Neuronal stem cell (in vitro differentiated cells): ENCODE data around the gene SMAD6.

ENCODE experiments used
- DNase-seq: peaks from one replicate; pipeline ENCODE4 v3.0.0-alpha.2; 2013; ENCODE audit warnings: low spot score
- H2AFZ ChIP-seq: one replicate; pipeline ENCODE4 v1.6.1; 2013; ENCODE audit warnings: mild to moderate bottlenecking, low read length, inconsistent platforms
- H2AK5ac ChIP-seq: 2 replicates; pipeline ENCODE4 v1.6.1; 2013; ENCODE audit warnings: low read depth, mild to moderate bottlenecking, inconsistent platforms, low read length, moderate library complexity, mixed read lengths
- H2BK120ac ChIP-seq: 2 replicates; pipeline ENCODE4 v1.6.1; 2013; ENCODE audit warnings: low read depth, mild to moderate bottlenecking, inconsistent platforms, low read length, moderate library complexity, mixed read lengths
- H2BK12ac ChIP-seq: one replicate; pipeline ENCODE4 v1.6.1; 2013; ENCODE audit warnings: low read length, inconsistent platforms
- H2BK15ac ChIP-seq: 2 replicates; pipeline ENCODE4 v1.6.1; 2013; ENCODE audit warnings: mild to moderate bottlenecking, low read length, inconsistent platforms, mixed read lengths
- H2BK5ac ChIP-seq: one replicate; pipeline ENCODE4 v1.6.1; 2013; ENCODE audit warnings: inconsistent platforms, mild to moderate bottlenecking, low read length, moderate library complexity
- H3K14ac ChIP-seq: one replicate; pipeline ENCODE4 v1.6.1; 2013; ENCODE audit warnings: low read length, inconsistent platforms
- H3K18ac ChIP-seq: 2 replicates; pipeline ENCODE4 v1.6.1; 2013; ENCODE audit warnings: low read length, inconsistent platforms
- H3K23ac ChIP-seq: 2 replicates; pipeline ENCODE4 v1.6.1; 2013; ENCODE audit warnings: low read depth, mild to moderate bottlenecking, mixed read lengths, low read length, inconsistent platforms; ENCODE audit not compliant: poor library complexity
- H3K27ac ChIP-seq: replicated peaks from 3 replicates; pipeline ENCODE4 v1.5.1; 2013; ENCODE audit warnings: low read length, inconsistent platforms
- H3K27me3 ChIP-seq, 3 experiments: 2 replicates each; pipeline ENCODE4 v1.6.1; 2013; ENCODE audit warnings: low read length in 3 of 3, mild to moderate bottlenecking in 2 of 3, inconsistent platforms in 1 of 3, low read depth in 1 of 3, mixed read lengths in 1 of 3, moderate library complexity in 1 of 3; ENCODE audit not compliant: control insufficient read depth in 3 of 3, insufficient read depth in 3 of 3
- H3K36me3 ChIP-seq, 2 donors: replicated peaks in 1 of 2; 2 replicates each; pipeline ENCODE4 v1.6.1; 2013; ENCODE audit warnings: low read length in 2 of 2; ENCODE audit not compliant: control insufficient read depth in 2 of 2, insufficient read depth in 2 of 2
- H3K4ac ChIP-seq: 2 replicates; pipeline ENCODE4 v1.6.1; 2013; ENCODE audit warnings: inconsistent platforms, mild to moderate bottlenecking, low read length, moderate library complexity
- H3K4me1 ChIP-seq, 2 donors: 1 replicate in 1 of 2; 2 replicates in 1 of 2; pipeline ENCODE4 v1.6.1; 2013; ENCODE audit warnings: low read length in 2 of 2, low read depth in 1 of 2; ENCODE audit not compliant: control insufficient read depth in 2 of 2, insufficient read depth in 1 of 2
- H3K4me2 ChIP-seq: one replicate; pipeline ENCODE4 v1.6.1; 2013; ENCODE audit warnings: mild to moderate bottlenecking, low read length, inconsistent platforms; ENCODE audit not compliant: insufficient read depth, poor library complexity, severe bottlenecking
- H3K4me3 ChIP-seq, 2 donors: 2 replicates each; pipeline ENCODE4 v1.5.1; 2013; ENCODE audit warnings: low read length in 2 of 2, mild to moderate bottlenecking in 2 of 2, inconsistent platforms in 1 of 2, moderate library complexity in 1 of 2
- H3K79me1 ChIP-seq: one replicate; pipeline ENCODE4 v1.6.1; 2013; ENCODE audit warnings: low read depth, mild to moderate bottlenecking, inconsistent platforms, low read length, moderate library complexity
- H3K9ac ChIP-seq: one replicate; pipeline ENCODE4 v1.6.1; 2013; ENCODE audit warnings: mild to moderate bottlenecking, low read depth, low read length, inconsistent platforms; ENCODE audit not compliant: poor library complexity
- H3K9me3 ChIP-seq, 2 donors: replicated peaks in 1 of 2; 2 replicates each; pipeline versions ENCODE3 to v1.6.1; 2013; ENCODE audit warnings: low read length in 2 of 2, mild to moderate bottlenecking in 2 of 2, inconsistent platforms in 1 of 2, low read depth in 1 of 2, mixed read lengths in 1 of 2, moderate library complexity in 1 of 2; ENCODE audit not compliant: control insufficient read depth in 2 of 2, insufficient read depth in 1 of 2
- H4K8ac ChIP-seq: one replicate; pipeline ENCODE4 v1.6.1; 2013; ENCODE audit warnings: low read depth, mild to moderate bottlenecking, inconsistent platforms, low read length, moderate library complexity
- H4K91ac ChIP-seq: one replicate; pipeline ENCODE4 v1.6.1; 2013; ENCODE audit warnings: low read length, low read depth, mild to moderate bottlenecking, inconsistent platforms; ENCODE audit not compliant: poor library complexity
- WGBS, 2 donors: extraction: QIAGEN DNeasy Blood & Tissue Kit; methylation state at CpG; one replicate each; pipeline ENCODE4 v1.1.7; 2013; ENCODE audit warnings: missing lambda C conversion rate in 2 of 2, mixed read lengths in 1 of 2; ENCODE audit not compliant: insufficient read length in 2 of 2, insufficient replicate concordance in 1 of 2; ENCODE audit errors: extremely low coverage in 2 of 2; 5-methylcytosine and 5-hydroxymethylcytosine counted together

Gene SMAD6

DNA sequence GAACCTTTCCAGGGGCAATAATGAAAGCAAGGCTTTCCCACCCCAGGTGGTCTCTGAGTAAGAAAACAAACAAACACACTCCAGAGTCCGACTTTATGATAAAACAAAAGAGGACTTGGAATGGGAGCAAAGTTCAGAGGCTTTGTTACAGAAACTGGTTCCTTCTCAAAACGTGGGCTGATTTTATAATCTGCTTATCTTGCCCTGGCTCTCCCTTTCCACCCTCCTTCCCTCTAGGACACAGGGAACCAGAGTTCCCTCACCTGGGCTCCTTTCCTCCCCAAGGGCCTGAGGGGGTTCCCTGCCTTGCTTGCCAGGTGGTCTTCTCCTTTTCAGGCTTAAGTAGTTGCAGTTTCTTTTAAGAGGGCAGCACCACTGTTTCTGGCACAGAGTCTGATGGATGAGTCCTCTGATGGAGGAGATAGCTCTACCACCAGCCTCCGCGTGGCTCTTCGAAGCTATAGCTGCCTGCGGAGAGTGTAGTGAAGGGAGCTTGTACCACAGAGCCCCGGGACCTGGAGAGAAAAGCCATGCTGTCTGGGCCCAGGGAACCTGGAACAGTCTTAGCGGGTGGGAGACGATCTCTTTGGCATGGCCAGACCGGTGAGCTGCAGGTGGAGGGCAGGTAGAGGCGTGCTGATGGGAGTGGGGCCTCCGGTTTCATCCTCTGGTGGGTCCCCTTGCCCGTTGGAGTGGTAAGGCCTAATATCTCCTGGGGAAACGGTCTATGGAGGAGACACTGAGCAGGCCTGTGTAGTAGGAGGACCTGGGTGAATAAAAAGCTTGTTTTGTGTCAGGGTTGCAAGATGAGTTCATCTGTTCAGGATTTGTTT, 68.7 kb downstream of the SMAD6 start:
- H2BK12ac ChIP-seq, result no peak overlapping the region
- no peak overlapping the region for H2BK5ac ChIP-seq
- no peaks in the 10 kb centered on the region for H3K9me3 ChIP-seq
- H3K4me3 ChIP-seq, result no peak overlapping the region
- H3K23ac ChIP-seq, result no peak overlapping the region
- H2BK120ac ChIP-seq, result no peak overlapping the region
- H3K4ac ChIP-seq, result no peak overlapping the region
- H3K79me1 ChIP-seq, result no peaks in the 10 kb centered on the region
- H4K8ac ChIP-seq, result no peak overlapping the region
- peak overlapping the region; percentile 73 for H3K18ac ChIP-seq
- H2AK5ac ChIP-seq, result peak overlapping the region; percentile 4
- peak overlapping the region; percentile 62 for H2AFZ ChIP-seq
- no peak overlapping the region for H3K14ac ChIP-seq
- H3K27ac ChIP-seq, result no peak overlapping the region
- no CpG with 5 or more reads among the region's 14 CpGs for WGBS, 2 donors
- no peak overlapping the region for H4K91ac ChIP-seq
- H3K27me3 ChIP-seq, result peaks cover 0 to 2% (median 0%) of the 10 kb centered on the region in 3 experiments
- no peak overlapping the region for H2BK15ac ChIP-seq
- peak; percentile 38 for DNase-seq
- H3K9ac ChIP-seq, result peak overlapping the region; percentile 52
- H3K36me3 ChIP-seq, result no peaks in the 10 kb centered on the region
- no peak overlapping the region for H3K4me2 ChIP-seq
- H3K4me1 ChIP-seq, result peaks cover 32 to 44% of the 10 kb centered on the region in 2 donors

DNA sequence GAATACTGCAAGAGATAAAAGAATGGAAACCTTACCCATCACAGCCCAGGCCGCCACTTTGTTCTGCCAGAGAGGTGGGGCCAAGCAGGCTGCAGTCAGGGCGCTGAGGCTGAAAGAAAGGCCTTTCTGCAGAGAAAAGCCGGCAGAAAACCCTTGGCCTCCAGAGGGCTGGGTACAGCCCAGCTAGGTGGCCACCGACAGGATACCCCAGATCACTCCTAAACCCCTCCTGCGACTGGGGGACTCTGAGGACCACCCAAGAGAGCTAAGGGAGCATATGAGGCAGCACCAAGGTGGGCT, 69.3 kb downstream of the SMAD6 start:
- Histone ChIP-seq H3K18ac (peak overlapping the region; percentile 25), H3K4me3 (no peak overlapping the region), H3K14ac (no peak overlapping the region), H3K9ac (no peak overlapping the region), H3K23ac (no peak overlapping the region), H3K4me2 (no peak overlapping the region), H2BK12ac (no peak overlapping the region), H3K36me3 (no peaks in the 10 kb centered on the region), H4K91ac (no peak overlapping the region), H3K9me3 (no peaks in the 10 kb centered on the region), H2BK5ac (no peak overlapping the region), H2AFZ (peak overlapping the region; percentile 62), H3K4me1 (peaks cover 32 to 45% of the 10 kb centered on the region in 2 donors), H2AK5ac (no peak overlapping the region), H2BK120ac (no peak overlapping the region), H3K27me3 (peaks cover 0 to 2% (median 0%) of the 10 kb centered on the region in 3 experiments), H2BK15ac (no peak overlapping the region), H3K27ac (no peak overlapping the region), H4K8ac (no peak overlapping the region), H3K79me1 (no peaks in the 10 kb centered on the region), H3K4ac (no peak overlapping the region)
- WGBS, 2 donors, result no CpG with 5 or more reads among the region's 5 CpGs
- no peak for DNase-seq

DNA sequence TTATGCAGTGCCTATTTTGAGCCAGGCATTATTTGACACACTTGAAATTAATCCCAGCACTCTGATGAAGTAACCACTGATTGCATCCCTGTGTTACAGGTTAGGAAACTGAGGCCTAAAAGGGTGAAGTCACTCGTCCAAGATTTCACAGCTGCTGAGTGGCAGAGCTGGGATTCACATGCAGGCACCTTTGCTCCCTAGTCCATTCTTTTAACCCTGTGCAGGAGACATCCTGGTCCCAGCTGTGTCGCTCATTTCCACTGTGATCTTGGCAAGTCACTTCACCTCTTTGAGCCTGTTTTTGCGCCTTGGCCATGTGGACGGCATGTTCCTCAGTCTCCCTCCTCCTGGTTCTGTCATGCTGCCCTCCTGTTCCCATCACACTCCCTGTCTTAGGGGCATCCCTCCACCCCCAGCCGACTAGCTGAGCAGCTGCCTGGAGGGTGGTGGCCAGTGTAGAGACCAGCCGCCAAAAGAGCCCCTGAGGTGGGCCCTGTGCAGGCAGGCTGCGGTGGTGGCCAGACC, 70.6 kb downstream of the SMAD6 start:
- no peak overlapping the region for H2BK12ac ChIP-seq
- WGBS, 2 donors, result no CpG with 5 or more reads among the region's 7 CpGs
- no peak overlapping the region for H2BK5ac ChIP-seq
- no peak overlapping the region for H3K4me3 ChIP-seq
- no peak overlapping the region for H2BK120ac ChIP-seq
- peak overlapping the region; percentile 89 for H3K27ac ChIP-seq
- no peak overlapping the region for H4K91ac ChIP-seq
- peak overlapping the region; percentile 39 for H3K18ac ChIP-seq
- no peak overlapping the region for H2AK5ac ChIP-seq
- H3K36me3 ChIP-seq, result no peaks in the 10 kb centered on the region
- H3K4me2 ChIP-seq, result peak overlapping the region; percentile 34
- peak overlapping the region; percentile 60 for H3K9ac ChIP-seq
- peak overlapping the region; percentile 28 for H3K14ac ChIP-seq
- H3K27me3 ChIP-seq, result peaks cover 0 to 2% (median 0%) of the 10 kb centered on the region in 3 experiments
- H3K4me1 ChIP-seq, result peaks cover 33 to 45% of the 10 kb centered on the region in 2 donors
- no peak overlapping the region for H4K8ac ChIP-seq
- H2AFZ ChIP-seq, result no peak overlapping the region
- no peaks in the 10 kb centered on the region for H3K79me1 ChIP-seq
- DNase-seq, result no peak
- H3K4ac ChIP-seq, result no peak overlapping the region
- H3K23ac ChIP-seq, result no peak overlapping the region
- H2BK15ac ChIP-seq, result no peak overlapping the region
- H3K9me3 ChIP-seq, result no peaks in the 10 kb centered on the region

DNA sequence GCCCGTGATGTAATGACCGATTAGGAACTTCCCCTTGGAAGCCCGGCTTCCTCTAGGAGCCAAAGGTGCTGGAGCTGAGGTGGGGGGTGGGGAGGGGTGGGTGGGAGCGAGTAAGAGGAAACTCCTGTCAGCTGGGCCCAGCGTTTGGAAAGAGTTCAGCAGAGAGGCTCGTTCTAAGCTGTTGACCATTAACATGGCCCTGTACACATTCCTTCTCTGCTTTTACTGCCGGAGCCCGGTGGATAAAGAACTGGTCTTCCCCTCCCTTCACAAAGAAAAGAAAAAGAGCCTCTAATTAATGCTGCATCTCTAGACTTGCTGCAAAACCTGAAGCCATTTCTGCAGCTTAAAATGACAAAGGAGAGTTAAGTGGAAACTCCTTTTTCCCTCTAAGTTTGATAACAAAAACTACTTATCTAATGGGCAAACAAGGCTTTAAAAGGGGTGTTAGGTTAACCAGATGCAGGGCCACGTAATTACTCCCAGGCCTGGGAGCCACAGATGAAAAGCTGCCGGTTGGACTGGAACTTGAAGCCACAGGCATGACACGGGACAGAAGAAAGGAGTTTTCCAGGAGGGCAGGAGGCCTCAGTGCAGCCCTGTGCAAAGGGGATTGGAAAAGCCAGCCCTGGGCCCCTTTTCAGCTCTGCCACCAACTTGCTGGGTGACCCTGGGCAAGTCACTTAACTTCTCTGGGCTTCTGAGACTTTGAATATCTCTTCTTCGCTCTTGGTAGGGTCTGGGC, 71.3 kb downstream of the SMAD6 start:
- Histone ChIP-seq H3K36me3 (no peaks in the 10 kb centered on the region), H3K27ac (peak overlapping the region; percentile 89), H2BK15ac (peak overlapping the region; percentile 63), H2BK120ac (peak overlapping the region; percentile 49), H3K79me1 (no peaks in the 10 kb centered on the region), H3K14ac (no peak overlapping the region), H3K4me2 (peak overlapping the region; percentile 34), H3K23ac (no peak overlapping the region), H2BK5ac (no peak overlapping the region), H3K9ac (no peak overlapping the region), H3K4ac (no peak overlapping the region), H3K4me1 (peaks cover 38 to 45% of the 10 kb centered on the region in 2 donors), H2AK5ac (peak overlapping the region; percentile 92), H3K27me3 (peaks cover 0 to 2% (median 0%) of the 10 kb centered on the region in 3 experiments), H3K9me3 (no peaks in the 10 kb centered on the region), H4K91ac (no peak overlapping the region), H3K4me3 (no peak overlapping the region), H2AFZ (peak overlapping the region; percentile 86), H2BK12ac (peak overlapping the region; percentile 42), H4K8ac (no peak overlapping the region), H3K18ac (peak overlapping the region; percentile 96)
- no CpG with 5 or more reads among the region's 12 CpGs for WGBS, 2 donors
- DNase-seq, result peak; percentile 68
